Panc1 (cell line): Measurements from ENCODE around the gene TBC1D17. TPM values are rescaled to one million over a fixed set of nuclear protein-coding genes. Genes with fewer than 3 reads are reported as not detected.
A peak's percentile ranks its signal among the peaks of the same experiment; 100 is the strongest.

Experiments
- ATAC-seq: fragments of 200-7000 bp; cut with Tn5 transposase; 2 replicates; pipeline ENCODE4 v1.9.1; 2020; ENCODE audit warnings: mild to moderate bottlenecking, moderate library complexity
- BruUV-seq: library from RNA; stranded (reverse); fragments of 400-500 nt; replicated peaks from 2 replicates; lab custom pipeline; 2021; lab: Mats Ljungman, UMichigan
- CTCF ChIA-PET: fragments of 300-600 bp; sonication (Branson Sonifier 250); formaldehyde crosslinking; loops from one replicate; lab custom pipeline; 2022; ENCODE audit warnings: antibody characterized with exemption; lab: Charles Lee
- POLR2A ChIA-PET: fragments of 300-600 bp; sonication (Branson Sonifier 250); formaldehyde crosslinking; loops from one replicate; lab custom pipeline; 2022; ENCODE audit warnings: antibody characterized with exemption; lab: Charles Lee
- DNase-seq: peaks from one replicate; pipeline ENCODE4 v3.0.0-alpha.2; 2010; ENCODE audit warnings: low read depth, low spot score
- H3K27ac ChIP-seq: 2 replicates; pipeline ENCODE4 v1.5.1; 2011; ENCODE audit warnings: mild to moderate bottlenecking, low read length, inconsistent platforms
- H3K27me3 ChIP-seq: fragments of 200-500 bp; sonication (Bioruptor generic); 2 replicates; pipeline ENCODE4 v1.6.0; 2014; ENCODE audit warnings: low read length, inconsistent platforms; ENCODE audit not compliant: control insufficient read depth, insufficient read depth
- H3K36me3 ChIP-seq: fragments of 200-500 bp; sonication (Bioruptor generic); 2 replicates; pipeline ENCODE4 v1.5.1; 2014; ENCODE audit warnings: inconsistent platforms, mild to moderate bottlenecking, low read length, moderate library complexity; ENCODE audit not compliant: control insufficient read depth, insufficient read depth
- H3K4me1 ChIP-seq: 2 replicates; pipeline ENCODE4 v1.5.1; 2011; ENCODE audit warnings: inconsistent platforms, mild to moderate bottlenecking, low read length, moderate library complexity; ENCODE audit not compliant: control insufficient read depth, insufficient read depth
- H3K4me3 ChIP-seq, 2 experiments: 2 replicates each; pipeline ENCODE4 v1.5.1; 2011 to 2012; ENCODE audit warnings: low read depth in 2 of 2, low read length in 2 of 2, mild to moderate bottlenecking in 2 of 2, inconsistent platforms in 1 of 2, moderate library complexity in 1 of 2
- H3K9me3 ChIP-seq: fragments of 200-500 bp; sonication (Bioruptor generic); 2 replicates; pipeline ENCODE4 v1.5.1; 2014; ENCODE audit warnings: low read depth, mild to moderate bottlenecking, inconsistent platforms, low read length, moderate library complexity; ENCODE audit not compliant: control insufficient read depth, insufficient read depth
- CTCF ChIP-seq: fragments of 450-650 bp; IDR thresholded peaks from 2 replicates; pipeline ENCODE4 v1.5.1; 2017; ENCODE audit warnings: mild to moderate bottlenecking
- POLR2AphosphoS5 ChIP-seq: IDR thresholded peaks from 2 replicates; pipeline ENCODE4 v1.6.1; 2012; ENCODE audit warnings: mild to moderate bottlenecking, low read depth, low read length, moderate library complexity
- REST ChIP-seq, 2 experiments: IDR thresholded peaks; 2 replicates each; pipeline ENCODE4 v1.6.1; 2011 to 2012; ENCODE audit warnings: low read depth in 2 of 2, control low read depth in 1 of 2, low read length in 1 of 2, mild to moderate bottlenecking in 1 of 2, moderate library complexity in 1 of 2; ENCODE audit not compliant: insufficient read depth in 1 of 2
- SIN3A ChIP-seq: IDR thresholded peaks from 2 replicates; pipeline ENCODE4 v1.6.1; 2012; ENCODE audit warnings: low read depth, mild to moderate bottlenecking, low read length, moderate library complexity, borderline replicate concordance; ENCODE audit not compliant: insufficient read depth
- TCF7L2 ChIP-seq: IDR thresholded peaks from 2 replicates; pipeline ENCODE4 v1.6.1; 2011; ENCODE audit warnings: mild to moderate bottlenecking, low read depth, low read length, inconsistent platforms
- in situ Hi-C: cut with HindIII; loops from 2 replicates; pipeline ENCODE4 v1.10.0; 2016; ENCODE audit warnings: low sequenced_read_pairs, low pct_unique_long_range_greater_than_20kb
- intact Hi-C: fragments of 100-400 bp; cut with micrococcal nuclease; formaldehyde crosslinking; loops from one replicate; pipeline ENCODE4 v1.10.0; 2022; ENCODE audit not compliant: unreplicated experiment
- total RNA-seq: library from RNA; stranded (reverse); gene quantifications from one replicate; pipeline ENCODE4 v1.2.1, GENCODE V29; 2021; ENCODE audit not compliant: unreplicated experiment

The TBC1D17 gene
- total RNA-seq, 1 experiment from 2014 or later, result 43.2 TPM

- POLR2A ChIA-PET, result interaction anchor here (0.6 kb wide), 1 partner anchor 32 kb away, joined by 6 read pairs; no protein-coding TSS in a partner anchor
- intact Hi-C loops, result no loop called here
- ATAC-seq (no peak), DNase-seq (no peak)
- no peaks in the 10 kb centered on the region for H3K27me3 ChIP-seq
- H3K4me1 ChIP-seq, result peaks cover 29% of the 10 kb centered on the region
- in situ Hi-C loops, result no loop called here
- CTCF ChIA-PET, result no interaction called here
- peak overlapping the region; percentile 98 for H3K27ac ChIP-seq
- H3K4me3 ChIP-seq, result peak overlapping the region; percentile 89 to 93
- no peaks in the 10 kb centered on the region for H3K9me3 ChIP-seq
- BruUV-seq, result no TSS peak
- no peak for TF ChIP-seq POLR2AphosphoS5
- TF ChIP-seq TCF7L2, result no peak
- no peak for TF ChIP-seq REST (IDR thresholded peaks at IDR 0.05; ENCODE audit: insufficient read depth in 1 of 2, low read depth in 2 of 2, low read length in 1 of 2)
- no peak for TF ChIP-seq SIN3A
- no peak for TF ChIP-seq CTCF
- H3K36me3 ChIP-seq, result peaks cover 5% of the 10 kb centered on the region; the same call in 1 of the 2 replicates
These were observed 2.9 kb upstream of the TBC1D17 start for GRCh38 chr19:49874503-49875157.

- H3K4me3 ChIP-seq, result peak overlapping the region; percentile 89 to 93
- ChIA-PET CTCF (no interaction called here), POLR2A (interaction anchor here (0.6 kb wide), 1 partner anchor 32 kb away, joined by 6 read pairs; no protein-coding TSS in a partner anchor)
- no peak for TF ChIP-seq REST (IDR thresholded peaks at IDR 0.05; ENCODE audit: insufficient read depth in 1 of 2, low read depth in 2 of 2, low read length in 1 of 2)
- TF ChIP-seq CTCF, result no peak
- no peak for TF ChIP-seq TCF7L2
- no peak for TF ChIP-seq SIN3A
- TF ChIP-seq POLR2AphosphoS5, result no peak
- H3K4me1 ChIP-seq, result peaks cover 27% of the 10 kb centered on the region
- H3K27me3 ChIP-seq, result no peaks in the 10 kb centered on the region
- H3K36me3 ChIP-seq, result peaks cover 5% of the 10 kb centered on the region; the same call in 1 of the 2 replicates
- no TSS peak for BruUV-seq
- no peak for ATAC-seq
- no peaks in the 10 kb centered on the region for H3K9me3 ChIP-seq
- peak overlapping the region; percentile 98 for H3K27ac ChIP-seq
- intact Hi-C loops (no loop called here), in situ Hi-C loops (no loop called here)
- DNase-seq, result no peak
These were observed 2.3 kb upstream of the TBC1D17 start for GRCh38 chr19:49875177-49875576.
